Mesangial cell (primary cell): ENCODE results near the gene NKTR. TPM values are rescaled to one million over a fixed set of nuclear protein-coding genes. Genes with fewer than 3 reads are reported as not detected.

Experiments
- total RNA-seq: library from RNA; depleted of rRNA; stranded (reverse); fragments of >200 nt; gene quantifications from 2 replicates; pipeline ENCODE4 v1.2.3, GENCODE V29; 2015

NKTR gene
- total RNA-seq, result 9.6 and 13.3 TPM in 2 replicates

DNA sequence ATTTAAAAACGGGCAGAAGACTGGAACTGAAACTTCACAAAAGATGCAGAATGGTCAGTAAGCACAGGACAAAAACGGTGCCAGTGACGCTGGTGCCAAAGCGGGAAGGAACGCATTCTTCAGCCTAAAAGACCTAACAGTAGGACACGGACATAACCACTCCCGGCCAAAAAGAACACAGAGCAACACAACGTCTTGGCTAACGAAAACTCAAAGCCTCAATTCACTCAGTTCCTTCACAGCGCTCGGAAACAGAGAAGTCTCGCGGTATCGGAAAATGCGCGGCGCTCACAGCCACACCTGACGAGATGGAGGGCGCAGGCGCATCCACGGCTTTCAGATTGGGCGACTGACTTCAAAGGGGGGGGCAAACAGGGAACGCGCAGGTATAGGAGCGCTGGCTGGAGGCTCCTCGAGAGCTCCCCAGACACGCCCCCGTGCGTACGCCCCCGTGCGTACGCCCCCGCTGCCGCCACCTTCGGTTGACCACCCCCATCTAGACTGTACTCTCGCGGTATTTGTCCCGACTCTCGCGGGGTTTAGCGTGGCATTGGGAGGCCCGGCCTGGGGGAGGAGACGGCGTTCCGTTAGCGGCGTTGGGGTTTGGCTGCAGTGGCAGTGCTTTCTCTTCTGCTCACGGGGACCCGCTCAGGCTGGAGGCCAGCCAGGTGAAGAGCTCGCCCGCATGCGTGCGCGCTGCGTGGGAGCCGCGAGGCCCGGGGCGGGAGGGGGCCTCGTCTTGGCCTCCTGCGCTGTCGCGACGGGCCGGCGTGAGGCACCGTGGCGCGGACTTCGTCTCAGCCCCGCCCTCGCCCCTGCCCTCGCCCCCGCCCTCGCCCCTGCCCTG is at the start of gene NKTR:
Gene NKTR (plus strand): TSS at position 576 of the 847 bp plus-strand sequence. CDS start 321 bp downstream, outside the sequence.

DNA sequence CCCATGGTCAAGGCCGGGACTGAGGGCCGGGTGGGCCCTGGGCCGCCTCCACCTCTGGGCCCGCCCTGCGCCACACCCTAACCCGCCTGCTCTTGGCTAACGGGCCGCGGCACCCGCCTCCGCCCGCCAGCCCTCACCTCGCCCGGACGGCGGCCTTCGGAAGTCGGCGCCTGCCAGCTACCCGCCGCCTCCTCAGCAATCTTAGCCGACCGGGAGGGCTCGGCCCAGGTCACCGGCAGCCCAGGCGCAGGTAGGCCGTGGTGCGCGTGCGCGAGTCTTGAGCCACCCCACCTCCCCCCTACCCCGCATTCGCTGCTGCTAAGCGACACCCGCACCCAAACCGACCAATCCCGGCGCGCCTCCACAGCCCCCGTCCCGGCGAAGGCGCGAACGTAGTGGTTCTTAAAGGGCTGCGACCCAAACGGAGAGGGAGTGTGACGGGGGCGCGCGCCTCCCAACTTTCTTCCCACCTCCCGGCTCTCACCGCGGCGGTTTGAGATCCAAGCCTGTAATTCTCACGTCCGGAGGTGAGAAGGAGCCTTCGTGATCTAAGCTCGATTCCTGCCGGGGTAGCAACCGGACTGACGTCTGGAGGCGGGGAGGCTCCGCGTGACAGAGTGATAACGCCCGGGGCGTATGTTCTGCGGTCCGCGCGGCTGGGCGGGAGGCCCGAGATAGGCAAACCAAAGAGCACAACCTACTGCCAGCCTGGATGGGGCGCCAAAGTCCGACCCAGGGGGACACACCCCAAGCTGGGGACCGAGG is 18.6 kb upstream of the NKTR start, which contains the start of gene SEC22C:
Gene SEC22C (minus strand): TSS at position 259 of the 765 bp plus-strand sequence. CDS start 12,921 bp downstream, outside the sequence.

DNA sequence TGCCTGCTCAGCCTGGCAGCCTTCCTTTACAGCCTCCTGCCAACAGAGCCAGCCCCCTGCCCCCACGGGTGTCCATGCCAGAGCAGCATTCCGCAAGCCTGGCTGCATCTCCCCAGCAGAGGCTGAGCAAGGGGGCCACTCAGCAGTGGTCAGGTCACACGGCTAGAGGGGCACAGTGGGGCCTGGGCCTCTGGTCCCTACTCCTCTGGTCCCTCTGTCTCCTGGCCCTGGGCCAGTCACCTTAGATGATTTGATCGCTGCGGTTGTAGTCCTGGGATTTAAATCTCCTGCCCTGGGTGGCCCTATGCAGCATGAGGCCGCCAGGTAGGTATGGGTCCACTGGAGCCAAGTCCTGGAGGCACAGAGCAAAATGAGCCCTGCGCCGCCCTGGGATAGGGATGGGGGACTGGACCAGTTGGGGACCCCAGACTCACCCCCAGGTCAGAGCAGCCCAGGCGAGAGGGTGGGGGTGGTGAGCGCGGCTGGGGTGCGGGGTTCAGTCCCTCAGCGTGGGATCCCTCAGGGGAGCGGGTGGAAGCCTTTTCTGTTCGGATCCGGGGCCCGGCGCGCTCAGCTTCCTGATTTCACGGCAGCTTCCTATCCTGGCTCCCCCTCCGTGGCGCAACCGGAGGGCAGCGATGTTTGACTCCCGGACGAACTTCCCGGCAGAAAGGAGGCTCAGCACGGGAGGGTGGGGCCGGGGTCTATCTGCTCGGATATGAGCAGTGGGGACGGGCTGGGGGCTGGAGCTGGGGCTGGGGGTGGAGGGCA is 53.3 kb downstream of the NKTR start, which contains the start of gene ZBTB47:
Gene ZBTB47 (plus strand): TSS at position 138 of the 771 bp plus-strand sequence. CDS start 4,659 bp downstream, outside the sequence.

DNA sequence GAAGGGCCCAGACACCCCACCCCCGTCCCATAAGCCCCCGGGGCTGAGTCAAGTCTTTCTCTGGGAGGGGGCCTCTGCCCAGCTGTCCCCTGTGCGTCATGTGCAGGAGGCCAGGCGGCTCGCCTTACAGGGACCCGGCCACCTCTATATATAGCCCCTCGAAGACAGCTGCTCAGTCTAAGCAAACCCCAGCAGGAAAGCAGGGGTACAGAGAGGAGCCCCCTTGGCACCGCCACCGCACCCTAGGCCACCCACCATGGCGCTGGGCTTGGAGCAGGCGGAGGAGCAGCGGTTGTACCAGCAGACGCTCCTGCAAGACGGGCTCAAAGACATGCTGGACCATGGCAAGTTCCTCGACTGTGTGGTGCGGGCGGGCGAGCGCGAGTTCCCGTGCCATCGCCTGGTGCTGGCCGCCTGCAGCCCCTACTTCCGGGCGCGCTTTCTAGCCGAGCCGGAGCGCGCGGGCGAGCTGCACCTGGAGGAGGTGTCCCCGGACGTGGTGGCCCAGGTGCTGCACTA is 84.9 kb downstream of the NKTR start, which contains the start of gene KLHL40:
Gene KLHL40 (plus strand): TSS at position 175 of the 519 bp plus-strand sequence. CDS start 82 bp downstream, at position 257.

Other genes with a start within 250 kb of the NKTR start
- gene LYZL4, start 190.1 kb upstream of the NKTR start, total RNA-seq, result not detected in 2 replicates
- not detected in 2 replicates for gene VIPR1, start 98.0 kb upstream of the NKTR start, total RNA-seq
- gene SEC22C, start 18.7 kb upstream of the NKTR start, total RNA-seq, result 40.7 and 50.2 TPM in 2 replicates
- gene SS18L2, start 9.8 kb upstream of the NKTR start, total RNA-seq, result 12.3 and 22.0 TPM in 2 replicates
- gene ZBTB47, start 53.0 kb downstream of the NKTR start, total RNA-seq, result 9.5 and 19.5 TPM in 2 replicates
- not detected in 2 replicates for gene KLHL40, start 84.9 kb downstream of the NKTR start, total RNA-seq
- not detected in 2 replicates for gene HHATL, start 102.1 kb downstream of the NKTR start, total RNA-seq
- gene CCDC13, start 172.6 kb downstream of the NKTR start, total RNA-seq, result 0.25 and 0.33 TPM in 2 replicates
- 54.5 and 103 TPM in 2 replicates for gene HIGD1A, start 203.8 kb downstream of the NKTR start, total RNA-seq
- 0.89 TPM in 1 of 2 replicates, not detected in the other for gene ACKR2, start 208.8 kb downstream of the NKTR start, total RNA-seq